GM19193 (cell line): ENCODE measurements around the gene CDK14.

Experiments
- POLR2A ChIP-seq: IDR thresholded peaks from 4 replicates; pipeline ENCODE4 v1.6.1; 2011; ENCODE audit not compliant: insufficient read depth, insufficient read length; ENCODE audit errors: extremely low read depth

Gene CDK14

GRCh38 chr7:90593205-90593604, 2.9 kb upstream of the CDK14 start:
- no peak for TF ChIP-seq POLR2A

- TF ChIP-seq POLR2A = no peak
Observed at GRCh38 chr7:90594751-90595317, 1.3 kb upstream of the CDK14 start.

GRCh38 chr7:90595342-90595800, 750 bp upstream of the CDK14 start:
- TF ChIP-seq POLR2A = no peak

GRCh38 chr7:90596671-90597562, 796 bp downstream of the CDK14 start:
- peak; percentile 26 for TF ChIP-seq POLR2A

- no peak for TF ChIP-seq POLR2A
Observed at GRCh38 chr7:90597563-90598253, 1.6 kb downstream of the CDK14 start.

DNA sequence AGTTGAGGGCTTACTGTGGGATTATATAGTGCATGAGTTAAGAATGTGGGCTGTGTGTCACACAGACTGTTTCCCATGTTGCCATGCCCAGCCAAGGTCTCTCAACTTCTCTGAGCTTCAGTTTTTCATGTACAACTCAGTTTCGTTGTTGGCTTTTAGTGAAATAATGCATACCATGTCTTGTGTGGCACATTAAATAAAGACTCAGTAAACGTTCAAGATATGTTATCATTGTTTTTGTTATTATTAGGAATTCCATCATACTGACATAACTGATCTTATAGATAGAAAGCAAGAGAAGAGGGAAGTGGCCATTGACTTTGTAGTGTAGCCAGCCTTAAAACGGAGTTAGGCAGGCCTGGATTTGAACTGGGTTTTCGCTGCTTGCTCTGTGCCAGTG, 2.9 kb downstream of the CDK14 start:
- no peak for TF ChIP-seq POLR2A

- TF ChIP-seq POLR2A = no peak
Observed at GRCh38 chr7:90599892-90600555, 3.9 kb downstream of the CDK14 start.

GRCh38 chr7:90602303-90602702, 6.2 kb downstream of the CDK14 start:
- TF ChIP-seq POLR2A = no peak

- TF ChIP-seq POLR2A = no peak
Observed at GRCh38 chr7:90603346-90603745, 7.2 kb downstream of the CDK14 start.

DNA sequence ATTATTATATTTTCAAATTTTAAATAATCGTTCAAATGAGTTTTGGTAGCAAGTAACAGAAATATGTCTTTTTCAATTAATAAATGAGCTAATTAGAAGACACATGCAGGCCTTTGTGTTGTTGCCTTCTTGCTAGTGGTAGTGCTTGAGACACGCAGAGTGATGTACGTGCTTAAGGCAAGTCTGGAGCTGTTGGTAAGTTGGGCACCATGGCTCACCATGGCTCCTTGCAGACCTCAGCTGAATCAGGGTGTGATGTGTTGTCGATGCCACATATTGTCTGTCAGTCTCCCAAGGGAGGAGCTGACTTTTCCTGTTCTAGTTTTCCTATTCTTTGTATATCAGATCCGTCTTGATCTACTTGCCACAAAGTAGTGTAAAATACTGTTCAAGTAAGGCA, 8.3 kb downstream of the CDK14 start:
- TF ChIP-seq POLR2A = no peak

- no peak for TF ChIP-seq POLR2A
Observed at GRCh38 chr7:90605055-90605454, 8.9 kb downstream of the CDK14 start.

DNA sequence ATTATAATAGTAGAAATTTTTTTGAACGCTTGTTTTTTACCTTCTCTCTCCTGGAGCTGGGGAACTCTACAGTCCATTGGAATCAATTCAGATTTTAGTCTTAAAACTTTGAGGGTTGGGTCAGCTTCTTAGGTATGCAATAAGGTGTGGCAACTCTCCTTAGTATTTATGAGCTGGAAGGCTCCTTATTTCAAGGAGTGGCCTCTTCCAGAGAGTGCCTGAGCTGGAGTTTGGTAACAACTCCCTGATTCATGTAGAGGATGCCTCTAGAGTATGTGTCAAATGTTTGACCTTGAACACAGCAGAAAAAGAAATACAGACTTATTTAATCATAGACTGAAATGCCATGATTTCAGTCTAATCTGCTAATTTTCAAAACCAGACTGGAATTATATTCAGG, 11.1 kb downstream of the CDK14 start:
- no peak for TF ChIP-seq POLR2A

DNA sequence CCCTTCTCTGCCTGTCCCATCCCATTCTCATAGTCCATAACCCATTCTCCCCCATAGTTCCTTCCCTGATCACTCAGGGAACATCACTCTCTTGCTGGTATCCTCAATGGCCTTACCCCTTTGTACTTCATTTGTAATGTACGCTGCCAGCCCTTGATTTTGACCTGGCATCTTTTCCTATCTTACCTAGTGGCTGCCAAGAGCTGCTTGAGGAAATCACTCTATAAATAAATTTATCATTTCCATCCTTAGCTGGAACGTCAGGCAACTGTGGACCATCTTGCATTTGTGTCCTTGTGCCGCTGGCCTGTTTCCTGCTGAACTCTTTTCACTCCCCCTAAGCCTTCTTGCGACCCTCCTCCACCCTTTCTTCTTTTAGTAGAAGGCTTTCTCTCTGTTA, 14.0 kb downstream of the CDK14 start:
- TF ChIP-seq POLR2A = no peak

GRCh38 chr7:90611115-90611514, 15.0 kb downstream of the CDK14 start:
- no peak for TF ChIP-seq POLR2A

DNA sequence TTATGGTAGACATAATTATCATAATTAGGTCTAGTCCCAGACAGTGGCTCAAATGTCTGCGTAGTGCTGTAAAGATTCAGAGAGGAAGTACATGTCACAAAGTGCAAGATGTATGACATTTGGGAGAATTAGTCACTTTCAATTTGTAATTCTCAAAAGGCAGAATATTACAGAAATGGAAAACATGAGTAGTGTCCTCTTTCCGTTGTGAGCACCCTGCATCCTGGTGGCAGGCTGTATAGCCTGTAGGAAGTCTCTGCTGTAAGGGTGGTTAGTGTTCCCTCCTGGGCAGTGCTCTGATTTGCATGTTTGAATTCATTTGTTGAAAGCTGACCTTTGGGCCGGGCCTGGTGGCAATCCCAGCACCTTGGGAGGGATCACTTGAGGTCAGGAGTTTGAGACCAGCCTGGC, 17.0 kb downstream of the CDK14 start:
- TF ChIP-seq POLR2A = peak; percentile 22
